GM23338 (cell line): ENCODE measurements around the gene MEIOSIN. TPM values are rescaled to one million over a fixed set of nuclear protein-coding genes. Genes with fewer than 3 reads are reported as not detected.

Source experiments
- ATAC-seq: fragments of 200-7000 bp; cut with Tn5 transposase; 3 replicates; pipeline ENCODE4 v1.9.1; 2020
- DNase-seq: peaks from one replicate; pipeline ENCODE4 v3.0.0-alpha.2; 2015; ENCODE audit warnings: low spot score
- H2AFZ ChIP-seq: fragments of 200-600 bp; sonication (generic); 2 replicates; pipeline ENCODE4 v1.8.0; 2016; ENCODE audit warnings: antibody characterized with exemption, mild to moderate bottlenecking, moderate library complexity
- H3F3A ChIP-seq: fragments of 200-600 bp; sonication (generic); replicated peaks from 2 replicates; pipeline ENCODE4 v1.8.0; 2017; ENCODE audit warnings: antibody characterized with exemption, mixed run types, low read depth
- H3K27ac ChIP-seq: fragments of 200-600 bp; sonication (generic); 2 replicates; pipeline ENCODE4 v1.6.1; 2016; ENCODE audit warnings: low read depth
- H3K27me3 ChIP-seq: fragments of 200-600 bp; sonication (generic); 2 replicates; pipeline ENCODE4 v1.8.0; 2016; ENCODE audit warnings: mild to moderate bottlenecking, mixed run types, moderate library complexity; ENCODE audit not compliant: insufficient read depth
- H3K36me3 ChIP-seq: fragments of 200-600 bp; sonication (generic); 2 replicates; pipeline ENCODE4 v1.8.0; 2016; ENCODE audit warnings: mild to moderate bottlenecking; ENCODE audit not compliant: insufficient read depth
- H3K4me1 ChIP-seq: fragments of 200-600 bp; sonication (generic); 2 replicates; pipeline ENCODE4 v1.8.0; 2016; ENCODE audit warnings: mild to moderate bottlenecking, moderate library complexity; ENCODE audit not compliant: insufficient read depth
- H3K4me2 ChIP-seq: fragments of 200-600 bp; sonication (generic); 2 replicates; pipeline ENCODE4 v1.7.1; 2017; ENCODE audit warnings: mixed run types
- H3K4me3 ChIP-seq: fragments of 200-600 bp; sonication (generic); 2 replicates; pipeline ENCODE4 v1.6.1; 2016; ENCODE audit warnings: mixed run types
- H3K79me2 ChIP-seq: fragments of 200-600 bp; sonication (generic); replicated peaks from 2 replicates; pipeline ENCODE4 v1.8.0; 2017; ENCODE audit warnings: mild to moderate bottlenecking; ENCODE audit not compliant: insufficient read depth
- H3K9me2 ChIP-seq: fragments of 200-600 bp; sonication (generic); 2 replicates; pipeline ENCODE4 v1.8.0; 2017; ENCODE audit not compliant: insufficient read depth
- H4K20me1 ChIP-seq: fragments of 200-600 bp; sonication (generic); replicated peaks from 2 replicates; pipeline ENCODE4 v1.8.0; 2017; ENCODE audit warnings: mild to moderate bottlenecking; ENCODE audit not compliant: insufficient read depth
- H3K27ac Mint-ChIP-seq: 2 replicates; pipeline ENCODE4 v1.8.0; 2020; ENCODE audit warnings: inconsistent platforms, mild to moderate bottlenecking, moderate library complexity, mixed read lengths
- H3K27me3 Mint-ChIP-seq: 3 replicates; pipeline ENCODE4 v1.8.0; 2022; ENCODE audit warnings: low read depth, mild to moderate bottlenecking, moderate library complexity, mixed read lengths, inconsistent platforms; ENCODE audit not compliant: insufficient read depth, poor library complexity
- H3K36me3 Mint-ChIP-seq: 3 replicates; pipeline ENCODE4 v1.8.0; 2021; ENCODE audit warnings: low read depth, mild to moderate bottlenecking, inconsistent platforms, moderate library complexity, mixed read lengths
- H3K4me1 Mint-ChIP-seq: 3 replicates; pipeline ENCODE4 v1.8.0; 2020; ENCODE audit warnings: mild to moderate bottlenecking, inconsistent platforms, mixed read lengths
- H3K4me3 Mint-ChIP-seq: 3 replicates; pipeline ENCODE4 v1.8.0; 2021; ENCODE audit warnings: moderate library complexity, mild to moderate bottlenecking, inconsistent platforms, mixed read lengths
- H3K9me3 Mint-ChIP-seq: 3 replicates; pipeline ENCODE4 v1.8.0; 2020; ENCODE audit warnings: moderate library complexity, mild to moderate bottlenecking, inconsistent platforms, mixed read lengths
- CREB1 ChIP-seq: fragments of 250-450 bp; sonication (Bioruptor Pico); IDR thresholded peaks from 2 replicates; pipeline ENCODE4 v1.5.0; 2020; ENCODE audit warnings: low read depth, mild to moderate bottlenecking, moderate library complexity
- ETS1 ChIP-seq: IDR thresholded peaks from 2 replicates; pipeline ENCODE4 v1.6.1; 2016; ENCODE audit warnings: antibody characterized with exemption
- EZH2 ChIP-seq: fragments of 200-600 bp; sonication (generic); IDR thresholded peaks from one replicate; pipeline ENCODE4 v1.8.0; 2017; ENCODE audit warnings: antibody characterized with exemption, mild to moderate bottlenecking, low read depth; ENCODE audit not compliant: unreplicated experiment
- EZH2phosphoT487 ChIP-seq: fragments of 200-600 bp; sonication (generic); IDR thresholded peaks from one replicate; pipeline ENCODE4 v1.8.1; 2018; ENCODE audit warnings: antibody characterized with exemption; ENCODE audit not compliant: unreplicated experiment
- NANOG ChIP-seq: IDR thresholded peaks from 2 replicates; pipeline ENCODE4 v1.6.1; 2016; ENCODE audit warnings: antibody characterized with exemption, borderline replicate concordance
- POLR2AphosphoS5 ChIP-seq: IDR thresholded peaks from 2 replicates; pipeline ENCODE4 v1.6.1; 2016; ENCODE audit warnings: antibody characterized with exemption, low read depth
- ZNF114 ChIP-seq: fragments of 250-450 bp; sonication (Bioruptor Pico); IDR thresholded peaks from 2 replicates; pipeline ENCODE4 v1.5.0; 2020; ENCODE audit warnings: mild to moderate bottlenecking, moderate library complexity
- ZNF331 ChIP-seq: fragments of 250-450 bp; sonication (Bioruptor Pico); IDR thresholded peaks from 2 replicates; pipeline ENCODE4 v1.5.0; 2020; ENCODE audit warnings: low read depth, mild to moderate bottlenecking, moderate library complexity
- polyA plus RNA-seq: library from polyadenylated mRNA; unstranded; fragments of >200 nt; fragmentation: Nextera tagmentation; extraction: Ambion mirVana; gene quantifications from 2 replicates; pipeline ENCODE4 v1.2.1, GENCODE V29; 2016
- total RNA-seq: library from RNA; depleted of rRNA; stranded (reverse); fragments of >200 nt; shearing (Covaris generic); gene quantifications from 2 replicates; pipeline ENCODE4 v1.2.3, GENCODE V29; 2014

MEIOSIN gene
- total and polyA plus RNA-seq, 2 experiments from 2014 or later = 0.21 to 0.28 TPM

GRCh38 chr19:45712699-45713067 is 20.6 kb upstream of the MEIOSIN start:
- TF ChIP-seq ZNF331 (CRISPR knock-in tag) = no peak
- TF ChIP-seq POLR2AphosphoS5 = 0 out of 2 replicates have a peak, but pooled peaks have one; percentile 4
- TF ChIP-seq NANOG = no peak
- no peak for TF ChIP-seq EZH2
- Histone ChIP-seq H4K20me1 (peaks cover 6% of the 10 kb centered on the region), H3K27ac (no peak overlapping the region), H3F3A (0 out of 2 replicates have a peak, but pooled peaks cover 3% of the 10 kb centered on the region), H3K79me2 (peaks cover 47% of the 10 kb centered on the region), H3K4me2 (no peak overlapping the region), H3K4me1 (peaks cover 11% of the 10 kb centered on the region), H3K36me3 (no peaks in the 10 kb centered on the region), H3K27me3 (no peaks in the 10 kb centered on the region), H2AFZ (no peak overlapping the region), H3K9me2 (no peaks in the 10 kb centered on the region), H3K4me3 (no peak overlapping the region)
- Mint-ChIP-seq H3K4me1 (peaks cover 33% of the 10 kb centered on the region), H3K27me3 (peaks cover 20% of the 10 kb centered on the region), H3K4me3 (no peak overlapping the region), H3K27ac (no peak overlapping the region), H3K9me3 (no peaks in the 10 kb centered on the region), H3K36me3 (peaks cover 13% of the 10 kb centered on the region)
- ATAC-seq (no peak), DNase-seq (no peak)

- Histone ChIP-seq H3K27ac (no peak overlapping the region), H3K4me2 (no peak overlapping the region), H3K79me2 (peaks cover 47% of the 10 kb centered on the region), H3K9me2 (no peaks in the 10 kb centered on the region), H3F3A (peaks cover 5% of the 10 kb centered on the region; the same call in 1 of the 2 replicates), H2AFZ (no peak overlapping the region), H3K36me3 (no peaks in the 10 kb centered on the region), H4K20me1 (peaks cover 6% of the 10 kb centered on the region), H3K4me1 (peaks cover 13% of the 10 kb centered on the region), H3K4me3 (no peak overlapping the region), H3K27me3 (no peaks in the 10 kb centered on the region)
- Mint-ChIP-seq H3K36me3 (peaks cover 13% of the 10 kb centered on the region), H3K27ac (no peak overlapping the region), H3K27me3 (peaks cover 22% of the 10 kb centered on the region), H3K4me1 (peaks cover 36% of the 10 kb centered on the region), H3K4me3 (no peak overlapping the region), H3K9me3 (no peaks in the 10 kb centered on the region)
- TF ChIP-seq CREB1 (CRISPR knock-in tag) = no peak
- TF ChIP-seq EZH2phosphoT487 = no peak
- TF ChIP-seq ZNF114 (CRISPR knock-in tag) = no peak
- TF ChIP-seq ZNF331 (CRISPR knock-in tag) = no peak
- no peak for TF ChIP-seq ETS1
- DNase-seq = no peak
- no peak for ATAC-seq
These were observed 20.1 kb upstream of the MEIOSIN start for GRCh38 chr19:45713141-45713540.

GRCh38 chr19:45715139-45715538 is 18.1 kb upstream of the MEIOSIN start:
- H3K4me3 ChIP-seq = no peak overlapping the region
- Mint-ChIP-seq H3K4me3 (no peak overlapping the region), H3K9me3 (no peaks in the 10 kb centered on the region), H3K27ac (peak overlapping the region; percentile 57), H3K4me1 (peaks cover 40% of the 10 kb centered on the region), H3K27me3 (peaks cover 22% of the 10 kb centered on the region), H3K36me3 (peaks cover 24% of the 10 kb centered on the region)
- peaks cover 10% of the 10 kb centered on the region for H3F3A ChIP-seq
- peaks cover 6% of the 10 kb centered on the region for H4K20me1 ChIP-seq
- H3K4me1 ChIP-seq = peaks cover 18% of the 10 kb centered on the region
- no peaks in the 10 kb centered on the region for H3K9me2 ChIP-seq
- peaks cover 58% of the 10 kb centered on the region for H3K79me2 ChIP-seq
- TF ChIP-seq EZH2phosphoT487 (no peak), ZNF114 (CRISPR knock-in tag) (no peak), CREB1 (CRISPR knock-in tag) (no peak), POLR2AphosphoS5 (no peak), ETS1 (no peak), EZH2 (no peak)
- no peak for ATAC-seq
- peak overlapping the region; percentile 87; the same call in 1 of the 2 replicates for H3K27ac ChIP-seq
- no peak for DNase-seq
- H2AFZ ChIP-seq = no peak overlapping the region
- H3K27me3 ChIP-seq = no peaks in the 10 kb centered on the region
- H3K4me2 ChIP-seq = no peak overlapping the region
- H3K36me3 ChIP-seq = peaks cover 2% of the 10 kb centered on the region; the same call in 1 of the 2 replicates
